Measurements from ENCODE around the gene QKI.
A peak's percentile ranks its signal among the peaks of the same experiment; 100 is the strongest.
"Not testable (repeated sequence)": the region's sequence is repeated elsewhere in the genome, so short reads cannot be mapped to it uniquely, and the experiment has no call there.

The QKI gene

GRCh38 chr6:163414117-163414945, at the start of gene QKI:
Gene QKI, plus strand, starts transcription at chr6:163414718. Its CDS starts 476 bp downstream, at chr6:163415194.
- DNase-seq (ENCODE audit: low read depth) = peak; percentile 69

DNA sequence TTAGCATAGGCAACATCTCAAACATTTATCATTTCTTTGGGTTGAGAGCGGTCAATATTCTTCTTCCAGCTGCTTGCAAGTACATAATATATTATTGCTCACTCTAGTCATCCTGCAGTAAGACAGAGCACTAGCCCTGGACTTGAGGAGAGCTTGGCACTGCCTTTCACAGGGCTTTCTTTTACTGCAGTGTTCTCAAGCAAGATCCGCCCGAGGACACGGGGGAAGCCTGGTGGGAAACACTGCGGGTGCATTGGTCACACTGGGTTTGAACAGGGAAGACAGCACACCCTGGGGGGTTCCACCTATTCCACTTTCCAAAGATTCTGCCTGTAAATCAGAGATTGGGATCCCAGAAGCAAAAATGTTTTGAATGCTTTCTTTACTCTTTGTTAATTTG, 48.2 kb upstream of the QKI start:
- no peak for DNase-seq (ENCODE audit: low read depth)

- no peak for DNase-seq (ENCODE audit: low read depth)
Measured at GRCh38 chr6:163367497-163368183, 46.9 kb upstream of the QKI start.

DNA sequence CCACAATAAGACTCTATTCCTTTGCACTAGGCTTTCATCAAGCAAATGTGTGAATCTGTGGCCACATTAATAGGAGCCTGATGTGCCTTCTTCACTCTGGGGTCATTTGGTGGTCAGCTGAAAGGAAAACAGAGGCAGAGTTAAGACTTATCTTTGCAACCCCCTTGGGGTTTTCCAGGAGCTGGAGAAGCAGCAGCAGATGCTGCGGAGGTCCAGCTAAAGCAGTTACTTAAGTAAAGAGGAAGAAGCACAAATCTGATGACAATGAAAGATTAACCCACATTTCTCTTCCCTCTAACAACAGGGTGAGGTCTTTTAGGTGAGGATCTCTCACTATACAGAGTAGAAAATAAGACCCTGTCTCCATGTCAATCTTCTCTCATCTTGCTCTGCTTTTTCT, 45.4 kb upstream of the QKI start:
- DNase-seq (ENCODE audit: low read depth) = no peak

- DNase-seq (ENCODE audit: low read depth) = no peak
Measured at GRCh38 chr6:163369628-163370365, 44.7 kb upstream of the QKI start.

DNA sequence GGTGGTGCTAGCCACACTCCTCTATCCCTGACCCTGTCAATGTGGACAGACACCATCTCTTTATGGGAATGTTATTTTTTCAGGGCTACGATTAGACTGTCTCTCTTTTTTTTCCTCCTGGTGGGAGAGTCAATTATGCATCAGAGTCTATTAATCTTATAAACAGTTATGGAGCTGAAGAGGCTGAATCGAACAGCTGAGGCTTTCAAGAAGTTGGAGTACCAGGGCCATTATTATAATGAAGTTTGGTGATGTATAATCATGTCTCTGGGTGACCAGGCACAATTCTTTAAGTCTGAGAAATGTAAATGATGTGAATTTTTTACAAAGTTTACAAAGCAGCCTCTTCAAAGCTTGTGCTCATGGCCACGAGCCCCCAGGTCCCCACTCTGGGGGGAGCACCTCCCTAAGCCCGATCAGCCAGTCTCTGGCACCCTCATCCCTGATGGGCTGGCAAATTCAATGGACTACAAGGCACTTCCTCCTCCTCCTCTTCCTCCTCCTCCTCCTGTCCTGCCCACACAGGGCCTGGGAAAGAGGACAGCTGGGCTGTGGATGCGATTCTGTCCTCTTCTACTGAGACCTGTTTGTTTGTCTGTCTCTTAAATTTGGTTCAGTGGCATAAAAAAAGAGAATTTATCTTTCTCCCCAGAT, 43.9 kb upstream of the QKI start:
- DNase-seq (ENCODE audit: low read depth) = no peak

GRCh38 chr6:163371129-163371528, 43.4 kb upstream of the QKI start:
- DNase-seq (ENCODE audit: low read depth) = no peak

DNA sequence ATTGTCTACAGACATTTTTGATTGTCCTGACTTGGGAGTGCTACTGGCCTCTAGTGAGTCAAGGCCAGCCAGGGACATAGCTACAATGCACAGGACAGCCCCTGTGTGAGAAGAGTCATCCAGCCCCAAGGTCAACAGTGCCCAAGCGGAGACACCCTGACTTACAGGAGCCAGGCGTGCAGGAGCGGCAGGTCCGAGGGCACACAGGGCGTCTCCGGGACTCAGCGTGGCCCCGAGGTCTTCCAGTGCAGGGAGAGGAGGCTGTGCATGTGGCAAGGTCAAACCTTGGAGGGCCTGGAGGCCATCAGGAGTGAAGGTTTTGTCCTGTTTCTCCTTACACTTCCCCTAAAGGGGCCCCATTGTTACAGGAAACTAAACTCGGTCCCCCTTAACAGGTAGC, 41.3 kb upstream of the QKI start:
- DNase-seq (ENCODE audit: low read depth) = no peak

GRCh38 chr6:163375361-163375760, 39.2 kb upstream of the QKI start:
- DNase-seq (ENCODE audit: low read depth) = no peak

DNA sequence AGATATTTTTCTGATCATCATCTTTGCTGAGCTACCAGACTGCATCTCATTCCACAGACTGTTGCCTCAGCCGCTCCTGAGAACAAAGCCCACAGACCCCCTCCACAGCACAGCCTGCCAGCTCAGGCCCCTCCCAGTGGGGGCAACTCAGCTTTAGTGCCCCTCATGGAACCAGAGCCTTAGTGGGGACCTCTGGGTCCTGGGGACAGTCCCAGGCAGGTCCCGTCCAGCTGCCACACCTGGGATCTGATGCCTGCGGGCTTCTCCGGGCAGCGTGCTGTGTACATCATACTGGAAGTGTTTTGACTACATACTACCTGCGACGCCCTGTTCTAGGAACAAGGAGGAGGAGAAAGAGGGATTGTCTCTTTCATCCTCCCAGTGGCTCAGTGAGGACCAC, 38.3 kb upstream of the QKI start:
- no peak for DNase-seq (ENCODE audit: low read depth)

GRCh38 chr6:163377561-163377960, 37.0 kb upstream of the QKI start:
- no peak for DNase-seq (ENCODE audit: low read depth)

DNA sequence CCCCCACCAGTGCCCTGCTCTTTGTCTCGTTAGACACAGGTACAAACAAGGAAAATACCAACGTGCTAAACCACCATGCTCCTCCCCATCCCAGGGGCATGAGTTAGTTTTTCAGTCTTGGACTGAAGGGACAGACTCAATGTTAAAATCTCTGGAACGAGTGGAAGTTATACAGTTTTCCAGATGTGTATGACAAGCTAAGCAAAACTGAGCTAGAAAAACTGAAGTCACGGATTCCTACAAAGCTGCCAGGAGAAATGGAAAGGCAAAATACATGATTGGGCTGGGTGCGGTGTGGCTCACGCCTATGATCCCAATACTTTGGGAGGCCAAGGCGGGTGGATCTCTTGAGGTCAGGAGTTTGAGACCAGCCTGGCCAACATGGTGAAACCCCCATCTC, 34.3 kb upstream of the QKI start:
- no peak for DNase-seq (ENCODE audit: low read depth)

- no peak for DNase-seq (ENCODE audit: low read depth)
Measured at GRCh38 chr6:163381118-163381756, 33.3 kb upstream of the QKI start.

DNA sequence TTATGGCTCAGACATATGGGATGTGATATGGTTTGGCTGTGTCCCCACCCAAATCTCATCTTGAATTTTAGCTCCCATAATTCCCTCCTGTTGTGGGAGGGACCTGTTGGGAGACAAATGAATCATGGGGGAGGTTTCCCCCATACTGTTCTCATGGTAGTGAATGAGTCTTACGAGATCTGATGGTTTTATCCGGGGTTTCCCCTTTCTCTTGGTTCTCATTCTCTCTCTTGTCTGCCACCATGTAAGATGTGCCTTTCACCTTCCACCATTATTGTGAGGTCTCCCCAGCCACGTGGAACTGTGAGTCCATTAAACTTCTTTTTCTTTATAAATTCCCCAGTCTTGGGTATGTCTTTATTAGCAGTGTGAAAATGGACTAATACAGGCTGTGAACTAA, 31.1 kb upstream of the QKI start:
- DNase-seq (ENCODE audit: low read depth) = not testable (repeated sequence)

GRCh38 chr6:163383912-163384311, 30.6 kb upstream of the QKI start:
- DNase-seq (ENCODE audit: low read depth) = no peak

- no peak for DNase-seq (ENCODE audit: low read depth)
Measured at GRCh38 chr6:163384510-163384909, 30.0 kb upstream of the QKI start.

- not testable (repeated sequence) for DNase-seq (ENCODE audit: low read depth)
Measured at GRCh38 chr6:163385503-163385902, 29.0 kb upstream of the QKI start.

DNA sequence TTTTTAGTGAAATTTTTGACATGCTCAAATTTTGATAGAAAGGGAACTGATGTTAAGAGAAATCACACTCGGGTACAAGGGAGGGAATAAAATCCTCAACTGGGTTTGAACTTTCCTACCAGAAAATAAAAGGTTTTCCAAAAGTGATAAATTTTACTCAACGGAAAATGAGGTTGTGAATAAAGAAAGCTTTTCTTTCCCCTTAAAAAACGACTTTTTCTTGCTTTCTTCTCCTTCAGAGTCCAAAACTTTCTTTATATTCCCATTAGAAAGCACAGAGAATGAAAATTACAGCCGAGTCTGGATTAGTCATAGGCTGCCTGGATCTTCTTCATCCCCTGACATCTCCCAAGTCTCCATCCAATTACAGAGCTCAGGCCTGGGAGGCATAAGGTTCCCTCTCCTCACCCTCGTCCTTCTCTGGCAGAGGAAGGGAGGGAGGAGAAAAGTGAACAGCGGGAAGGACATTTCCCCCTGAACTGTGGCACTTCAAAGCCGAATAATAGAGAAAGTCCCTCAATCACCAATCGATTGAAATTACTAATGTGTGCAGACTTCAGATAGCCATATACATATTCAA, 28.1 kb upstream of the QKI start:
- DNase-seq (ENCODE audit: low read depth) = no peak

GRCh38 chr6:163387317-163387716, 27.2 kb upstream of the QKI start:
- no peak for DNase-seq (ENCODE audit: low read depth)

- DNase-seq (ENCODE audit: low read depth) = no peak
Measured at GRCh38 chr6:163389354-163389753, 25.2 kb upstream of the QKI start.

DNA sequence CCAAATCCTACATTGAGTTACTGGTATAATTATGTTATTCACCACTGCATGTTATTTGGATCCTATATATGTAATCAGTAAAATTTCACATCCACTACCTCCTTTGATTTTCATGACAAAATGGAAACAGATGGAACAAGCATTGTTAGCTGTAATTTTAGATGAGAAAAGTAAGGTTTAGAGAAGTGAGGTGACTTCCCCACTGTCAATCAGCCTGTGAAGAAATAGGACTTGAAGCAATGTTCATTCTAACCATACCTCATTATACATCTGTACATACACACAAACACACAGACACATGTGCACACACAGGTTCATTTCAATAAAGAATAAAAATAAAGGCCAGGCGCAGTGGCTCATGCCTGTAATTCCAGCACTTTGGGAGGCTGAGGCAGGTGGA, 23.7 kb upstream of the QKI start:
- DNase-seq (ENCODE audit: low read depth) = no peak

DNA sequence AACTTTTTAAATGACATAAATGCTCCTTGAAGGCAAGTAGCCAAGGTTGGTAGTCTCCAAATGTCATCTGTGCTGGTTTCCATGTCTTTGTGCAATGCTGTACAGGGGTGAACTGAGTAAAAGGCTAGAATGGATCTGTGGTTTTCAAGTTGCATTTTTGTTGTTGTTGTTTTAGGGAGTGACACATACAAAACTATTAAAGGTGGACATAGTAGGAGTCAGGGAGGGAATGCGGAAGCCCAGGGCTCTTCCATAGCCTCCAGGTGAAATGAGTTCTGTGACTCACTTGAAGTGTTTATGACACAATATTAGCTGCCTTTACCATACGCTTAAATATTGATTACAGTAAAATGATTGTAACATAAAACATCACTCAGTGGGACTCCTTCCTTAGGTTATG, 22.5 kb upstream of the QKI start:
- DNase-seq (ENCODE audit: low read depth) = no peak
